GM18868 (cell line): ENCODE measurements around the gene VIT.

ENCODE experiments used
- ATAC-seq: cut with Tn5 transposase; IDR thresholded peaks from one replicate; pipeline ENCODE4 v1.9.1; 2021; ENCODE audit warnings: mild to moderate bottlenecking, moderate library complexity; ENCODE audit not compliant: unreplicated experiment

Gene VIT

GRCh38 chr2:36696533-36696932 is at the start of gene VIT:
Gene VIT, plus strand, starts transcription at chr2:36696707. Its CDS starts 19,664 bp downstream, at chr2:36716371.
- no peak for ATAC-seq

- peak; percentile 83 for ATAC-seq
Observed at GRCh38 chr2:36650031-36650829, 46.3 kb upstream of the VIT start.

GRCh38 chr2:36653155-36653554 is 43.4 kb upstream of the VIT start:
- no peak for ATAC-seq

GRCh38 chr2:36653967-36654694 is 42.4 kb upstream of the VIT start:
- ATAC-seq: no peak

GRCh38 chr2:36655453-36655852 is 41.1 kb upstream of the VIT start:
- ATAC-seq: no peak

- ATAC-seq: no peak
Observed at GRCh38 chr2:36657703-36658102, 38.8 kb upstream of the VIT start.

- ATAC-seq: no peak
Observed at GRCh38 chr2:36658277-36658748, 38.2 kb upstream of the VIT start.

- ATAC-seq: no peak
Observed at GRCh38 chr2:36659218-36659617, 37.3 kb upstream of the VIT start.

GRCh38 chr2:36659872-36660312 is 36.6 kb upstream of the VIT start:
- peak; percentile 78 for ATAC-seq

GRCh38 chr2:36662638-36663037 is 33.9 kb upstream of the VIT start:
- ATAC-seq: no peak

GRCh38 chr2:36663295-36663694 is 33.2 kb upstream of the VIT start:
- ATAC-seq: no peak

GRCh38 chr2:36663851-36664695 is 32.4 kb upstream of the VIT start:
- ATAC-seq: peak; percentile 83

- no peak for ATAC-seq
Observed at GRCh38 chr2:36664696-36665076, 31.8 kb upstream of the VIT start.

GRCh38 chr2:36667931-36668330 is 28.6 kb upstream of the VIT start:
- ATAC-seq: no peak

- no peak for ATAC-seq
Observed at GRCh38 chr2:36670881-36671595, 25.5 kb upstream of the VIT start.

GRCh38 chr2:36671731-36672130 is 24.8 kb upstream of the VIT start:
- no peak for ATAC-seq

GRCh38 chr2:36672199-36672598 is 24.3 kb upstream of the VIT start:
- ATAC-seq: peak; percentile 43

GRCh38 chr2:36675579-36676282 is 20.8 kb upstream of the VIT start:
- ATAC-seq: no peak

- no peak for ATAC-seq
Observed at GRCh38 chr2:36676364-36676763, 20.1 kb upstream of the VIT start.

GRCh38 chr2:36677386-36677785 is 19.1 kb upstream of the VIT start:
- no peak for ATAC-seq
